K562 (cell line): ENCODE measurements around the gene C14orf39. TPM values are rescaled to one million over a fixed set of nuclear protein-coding genes. Genes with fewer than 3 reads are reported as not detected.

Source experiments
- ATAC-seq: fragments of 200-7000 bp; cut with Tn5 transposase; 3 replicates; pipeline ENCODE4 v1.9.1; 2020; ENCODE audit warnings: moderate library complexity
- BruUV-seq: library from RNA; stranded (reverse); fragments of 400-500 nt; replicated peaks from 2 replicates; lab custom pipeline; 2021; lab: Mats Ljungman, UMichigan
- CTCF ChIA-PET: fragments of 300-600 bp; formaldehyde crosslinking; extraction: SDS; loops from one replicate; lab custom pipeline; 2021; ENCODE audit warnings: low intra/inter-chr PET ratio; lab: Yijun Ruan, JAX
- POLR2A ChIA-PET: fragments of 300-600, 350-650 bp; sonication (Branson Sonifier 250); formaldehyde crosslinking; extraction: SDS; loops from one replicate; lab custom pipeline; 2021; ENCODE audit warnings: antibody characterized with exemption, inconsistent platforms; lab: Yijun Ruan, JAX
- DNase-seq, 4 experiments: peaks; one replicate each; pipeline versions ENCODE4 v3.0.0 to v3.0.0-alpha.2; 2011 to 2018; ENCODE audit warnings: low spot score in 3 of 4, mixed read lengths in 3 of 4; ENCODE audit errors: extremely low read depth in 1 of 4
- FAIRE-seq: peaks from 2 replicates; lab custom pipeline; 2011; peaks lifted over from hg19 to GRCh38; lab: Jason Lieb, UNC
- H2AFZ ChIP-seq: 2 replicates; pipeline ENCODE4 v1.6.0; 2011; ENCODE audit warnings: low read depth, low read length, control low read depth, inconsistent platforms
- H3K27ac ChIP-seq: fragments of 200-600 bp; 3 replicates; pipeline ENCODE4 v1.8.0; 2011; ENCODE audit warnings: low read depth, mild to moderate bottlenecking, control low read depth, inconsistent platforms, low read length, moderate library complexity, mixed read lengths; ENCODE audit errors: extremely low read depth
- H3K27me3 ChIP-seq, 2 experiments: fragments of 300-600 bp in 1 of 2; 2 replicates in 1 of 2; 3 replicates in 1 of 2; pipeline versions ENCODE4 v1.6.0 to v1.8.0; 2011; ENCODE audit warnings: inconsistent platforms in 2 of 2, low read length in 2 of 2, mild to moderate bottlenecking in 1 of 2, mixed read lengths in 1 of 2, moderate library complexity in 1 of 2; ENCODE audit not compliant: control insufficient read depth in 2 of 2, insufficient read depth in 2 of 2
- H3K36me3 ChIP-seq: fragments of 300-600 bp; 3 replicates; pipeline ENCODE4 v1.8.0; 2011; ENCODE audit warnings: mild to moderate bottlenecking, low read length, inconsistent platforms; ENCODE audit not compliant: control insufficient read depth, insufficient read depth
- H3K4me1 ChIP-seq, 2 experiments: fragments of 200-600 bp in 1 of 2; replicated peaks in 1 of 2; 2 replicates in 1 of 2; 3 replicates in 1 of 2; pipeline versions ENCODE4 v1.5.1 to v1.8.0; 2011; ENCODE audit warnings: inconsistent platforms in 2 of 2, low read length in 2 of 2, mild to moderate bottlenecking in 1 of 2, mixed read lengths in 1 of 2, moderate library complexity in 1 of 2; ENCODE audit not compliant: control insufficient read depth in 2 of 2, insufficient read depth in 2 of 2
- H3K4me2 ChIP-seq: 2 replicates; pipeline ENCODE4 v1.6.1; 2011; ENCODE audit warnings: low read length, control low read depth, inconsistent platforms, mixed read lengths; ENCODE audit not compliant: insufficient read depth
- H3K4me3 ChIP-seq: fragments of 200-600 bp; sonication (generic), shearing (Covaris generic); 2 replicates; pipeline ENCODE4 v1.5.1; 2016; ENCODE audit warnings: control low read depth, inconsistent platforms
- H3K79me2 ChIP-seq: fragments of 200-600 bp; 3 replicates; pipeline ENCODE4 v1.8.0; 2011; ENCODE audit warnings: low read length, inconsistent platforms; ENCODE audit not compliant: control insufficient read depth, insufficient read depth
- H3K9ac ChIP-seq, 2 experiments: 2 replicates each; pipeline versions ENCODE4 v1.6.0 to v1.6.1; 2011; ENCODE audit warnings: low read depth in 2 of 2, low read length in 2 of 2, control low read depth in 1 of 2, inconsistent platforms in 1 of 2, mild to moderate bottlenecking in 1 of 2, mixed read lengths in 1 of 2; ENCODE audit not compliant: insufficient read depth in 1 of 2
- H3K9me1 ChIP-seq: one replicate; pipeline ENCODE4 v1.6.0; 2011; ENCODE audit warnings: inconsistent platforms, mild to moderate bottlenecking, low read length, moderate library complexity; ENCODE audit not compliant: control insufficient read depth, insufficient read depth
- H3K9me3 ChIP-seq: replicated peaks from 2 replicates; pipeline ENCODE4 v1.5.1; 2011; ENCODE audit warnings: low read depth, low read length, inconsistent platforms; ENCODE audit not compliant: control insufficient read depth, insufficient read depth
- H4K20me1 ChIP-seq: replicated peaks from 2 replicates; pipeline ENCODE4 v1.6.1; 2011; ENCODE audit warnings: low read length, inconsistent platforms, mixed read lengths; ENCODE audit not compliant: control insufficient read depth, insufficient read depth
- ARNT ChIP-seq, 2 experiments: fragments of 450-650 bp; IDR thresholded peaks; 2 replicates each; pipeline ENCODE4 v1.6.1; 2016; ENCODE audit warnings: mild to moderate bottlenecking in 1 of 2
- KLF16 ChIP-seq: IDR thresholded peaks from 2 replicates; pipeline ENCODE4 v1.6.1; 2016; ENCODE audit warnings: antibody characterized with exemption
- L3MBTL2 ChIP-seq: fragments of 450-650 bp; IDR thresholded peaks from 2 replicates; pipeline ENCODE4 v1.6.1; 2016; ENCODE audit warnings: mild to moderate bottlenecking, moderate library complexity
- NR2C2 ChIP-seq, 2 experiments: fragments of 200-800 bp in 1 of 2; sonication (Bioruptor generic) in 1 of 2; sonication (generic) in 1 of 2; formaldehyde crosslinking in 1 of 2; IDR thresholded peaks; 2 replicates each; pipeline versions ENCODE4 v1.6.1 to v1.8.0; 2016 to 2022; ENCODE audit warnings: mild to moderate bottlenecking in 1 of 2, missing compliant biosample characterization in 1 of 2, missing genetic modification characterization in 1 of 2, missing genetic modification reagents in 1 of 2
- SMARCB1 ChIP-seq: IDR thresholded peaks from 2 replicates; pipeline ENCODE4 v1.6.1; 2011; ENCODE audit warnings: improper control_type of control experiment, low read depth; ENCODE audit not compliant: insufficient read length
- SMARCC2 ChIP-seq: fragments of 450-650 bp; IDR thresholded peaks from 2 replicates; pipeline ENCODE4 v1.6.1; 2017; ENCODE audit warnings: antibody characterized with exemption, moderate library complexity, mild to moderate bottlenecking, low read depth
- SP1 ChIP-seq: sonication (generic); formaldehyde crosslinking; IDR thresholded peaks from 2 replicates; pipeline ENCODE4 v1.8.1; 2022; ENCODE audit warnings: mild to moderate bottlenecking, missing genetic modification reagents
- ZBTB17 ChIP-seq: fragments of 450-650 bp; formaldehyde crosslinking; IDR thresholded peaks from 2 replicates; pipeline ENCODE4 v1.4.0; 2020; ENCODE audit warnings: mild to moderate bottlenecking
- ZNF212 ChIP-seq: fragments of 450-650 bp; formaldehyde crosslinking; IDR thresholded peaks from 2 replicates; pipeline ENCODE4 v1.4.0; 2020; ENCODE audit warnings: mild to moderate bottlenecking
- ZNF436 ChIP-seq: fragments of 250-450, 450-650 bp; sonication (Bioruptor Pico); formaldehyde crosslinking; IDR thresholded peaks from 2 replicates; pipeline ENCODE4 v1.7.0; 2020; ENCODE audit warnings: mild to moderate bottlenecking
- WGBS: fragments of 100-300 bp; shearing (Covaris generic); methylation state at CpG from one replicate; pipeline ENCODE4 v1.1.6; 2016; ENCODE audit warnings: low coverage, mixed read lengths; ENCODE audit not compliant: insufficient coverage; ENCODE audit errors: missing lambda C conversion rate; 5-methylcytosine and 5-hydroxymethylcytosine counted together
- in situ Hi-C: fragments of 300-500 bp; cut with MboI; formaldehyde crosslinking; loops from 4 replicates; pipeline ENCODE4 v1.15.0; 2018; ENCODE audit warnings: inconsistent platforms, mixed read lengths
- intact Hi-C: fragments of 100-400 bp; cut with micrococcal nuclease; formaldehyde crosslinking; loops from 2 replicates; pipeline ENCODE4 v1.14.2; 2022
- polyA plus RNA-seq, 8 experiments: library from polyadenylated mRNA; depleted of rRNA in 4 of 8; stranded (reverse) in 5 of 8; unstranded in 3 of 8; fragments of >200 nt; fragmentation: Nextera tagmentation in 2 of 8; fragmentation: Illumina TruSeq in 1 of 8; extraction: Ambion mirVana in 2 of 8; extraction: Trizol in 1 of 8; gene quantifications; 2 replicates each; pipeline versions ENCODE4 v1.2.1 to v1.2.3, GENCODE V29; 2011 to 2014; ENCODE audit warnings: inconsistent platforms in 1 of 8, missing spikeins in 1 of 8
- total RNA-seq, 7 experiments: library from RNA; depleted of rRNA in 6 of 7; stranded (reverse); fragments of >200 nt in 6 of 7; fragmentation: Illumina TruSeq in 2 of 7; extraction: Trizol in 2 of 7; gene quantifications; 2 replicates each; pipeline versions ENCODE4 v1.2.1 to v1.2.3, GENCODE V29; 2011 to 2021; ENCODE audit warnings: low replicate concordance in 1 of 7

C14orf39 gene
- total and polyA plus RNA-seq, 9 of the 15 experiments (the other 6 are each of a cell fraction or from before 2014, with no cell fraction given) = 0.54 to 6.7 (median 1.4) TPM

DNA sequence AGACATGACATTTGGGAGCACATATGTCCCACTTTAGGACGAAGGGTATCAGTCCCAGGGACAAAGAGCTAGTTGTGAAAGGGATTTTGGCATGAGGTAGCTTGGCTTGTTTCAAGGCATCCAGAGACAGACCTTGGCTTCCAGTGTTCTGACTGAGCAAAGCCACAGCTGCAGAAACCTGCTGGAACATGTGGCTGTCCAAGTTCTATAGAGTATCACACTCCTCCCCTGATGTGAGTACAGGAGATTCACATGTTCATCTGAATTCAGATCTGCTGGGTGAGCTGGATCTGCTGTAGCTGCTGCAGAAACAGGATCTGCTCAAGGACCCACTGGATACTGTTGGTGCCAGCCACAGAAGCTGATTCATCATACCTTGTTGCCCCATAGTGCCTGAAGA lies 10.1 kb upstream of the C14orf39 start:
- Histone ChIP-seq H3K9me1 (no peaks in the 10 kb centered on the region), H3K9me3 (no peaks in the 10 kb centered on the region), H2AFZ (no peak overlapping the region), H3K36me3 (no peaks in the 10 kb centered on the region), H4K20me1 (no peaks in the 10 kb centered on the region), H3K27ac (no peak overlapping the region), H3K4me2 (no peak overlapping the region), H3K4me1 (no peaks in the 10 kb centered on the region), H3K4me3 (no peak overlapping the region), H3K9ac (no peak overlapping the region), H3K27me3 (no peaks in the 10 kb centered on the region; a peak in 1 of 5 replicates), H3K79me2 (no peaks in the 10 kb centered on the region)
- BruUV-seq = no TSS peak
- ChIA-PET POLR2A (interaction anchor here (1.0 kb wide), 1 partner anchor 13 kb away, joined by 5 read pairs; the partner anchor contains the start of gene SIX6), CTCF (no interaction called here)
- no peak for ATAC-seq
- FAIRE-seq = no peak
- no peak for DNase-seq
- TF ChIP-seq ZNF212 (CRISPR knock-in tag) (no peak), SP1 (CRISPR knock-in tag) (no peak), L3MBTL2 (no peak), KLF16 (no peak), ZNF436 (CRISPR knock-in tag) (no peak), SMARCC2 (no peak), ZBTB17 (CRISPR knock-in tag) (no peak), ARNT (IDR thresholded peaks at IDR 0.05) (no peak), SMARCB1 (no peak), NR2C2 (CRISPR knock-in tag; IDR thresholded peaks at IDR 0.05) (no peak), NR2C2 (tag; IDR thresholded peaks at IDR 0.05) (no peak)
- in situ Hi-C loops = no loop called here
- intact Hi-C loops = no loop called here
- 0% methylated on average over 1 of the region's 1 CpG for WGBS
